ENCODE measurements around the gene EAF1.

The EAF1 gene

GRCh38 chr3:15486979-15487378 is 59.6 kb downstream of the EAF1 start:
- no peak for DNase-seq

- DNase-seq = no peak
These were observed 60.6 kb downstream of the EAF1 start for GRCh38 chr3:15488002-15488401.

GRCh38 chr3:15490158-15490557 is 62.8 kb downstream of the EAF1 start:
- DNase-seq = no peak

- DNase-seq = no peak
These were observed 63.7 kb downstream of the EAF1 start for GRCh38 chr3:15491143-15491542.
